Measurements from ENCODE around the gene SH3RF1. TPM values are rescaled to one million over a fixed set of nuclear protein-coding genes. Genes with fewer than 3 reads are reported as not detected.

Gene SH3RF1
- total and polyA plus RNA-seq, 8 donors: 3.4 to 47.8 (median 18.9) TPM

DNA sequence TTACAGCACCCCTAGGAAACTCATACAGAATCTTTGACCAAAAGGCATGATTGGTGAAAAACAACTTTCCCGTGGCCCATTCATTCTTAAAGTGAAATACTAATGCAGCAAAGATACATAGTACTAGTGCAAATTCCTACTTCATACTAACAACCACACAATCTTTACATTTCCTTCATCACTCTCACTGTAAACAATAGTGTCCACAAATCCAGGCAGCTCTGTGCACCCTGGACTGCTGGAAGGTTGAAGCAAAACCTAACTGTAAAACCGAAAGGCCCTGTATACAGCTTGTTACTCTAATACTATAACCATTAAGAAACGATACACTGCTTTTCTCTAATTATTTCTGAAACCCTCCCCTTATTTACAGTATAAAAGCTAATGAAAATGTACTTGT, 82.6 kb downstream of the SH3RF1 start:
- intact Hi-C loops (cut with DNase I; ENCODE audit: low total_unique reads): no loop called here
- 44 to 65% (median 60%) methylated on average over 3 of the region's 3 CpGs for WGBS, 5 donors
- no peaks in the 10 kb centered on the region for H3K27me3 ChIP-seq
- H3K27ac ChIP-seq: peak overlapping the region in 1 of 5 donors; percentile 48
- no peaks in the 10 kb centered on the region for H3K9me3 ChIP-seq
- no peak for TF ChIP-seq EP300 (IDR thresholded peaks at IDR 0.05)
- no peak for TF ChIP-seq POLR2A (IDR thresholded peaks at IDR 0.05)
- TF ChIP-seq, protein P1, sequence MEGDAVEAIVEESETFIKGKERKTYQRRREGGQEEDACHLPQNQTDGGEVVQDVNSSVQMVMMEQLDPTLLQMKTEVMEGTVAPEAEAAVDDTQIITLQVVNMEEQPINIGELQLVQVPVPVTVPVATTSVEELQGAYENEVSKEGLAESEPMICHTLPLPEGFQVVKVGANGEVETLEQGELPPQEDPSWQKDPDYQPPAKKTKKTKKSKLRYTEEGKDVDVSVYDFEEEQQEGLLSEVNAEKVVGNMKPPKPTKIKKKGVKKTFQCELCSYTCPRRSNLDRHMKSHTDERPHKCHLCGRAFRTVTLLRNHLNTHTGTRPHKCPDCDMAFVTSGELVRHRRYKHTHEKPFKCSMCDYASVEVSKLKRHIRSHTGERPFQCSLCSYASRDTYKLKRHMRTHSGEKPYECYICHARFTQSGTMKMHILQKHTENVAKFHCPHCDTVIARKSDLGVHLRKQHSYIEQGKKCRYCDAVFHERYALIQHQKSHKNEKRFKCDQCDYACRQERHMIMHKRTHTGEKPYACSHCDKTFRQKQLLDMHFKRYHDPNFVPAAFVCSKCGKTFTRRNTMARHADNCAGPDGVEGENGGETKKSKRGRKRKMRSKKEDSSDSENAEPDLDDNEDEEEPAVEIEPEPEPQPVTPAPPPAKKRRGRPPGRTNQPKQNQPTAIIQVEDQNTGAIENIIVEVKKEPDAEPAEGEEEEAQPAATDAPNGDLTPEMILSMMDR (IDR thresholded peaks at IDR 0.05): no peak
- no peak for TF ChIP-seq POLR2AphosphoS5 (IDR thresholded peaks at IDR 0.05)
- no peak overlapping the region for H3K4me3 ChIP-seq
- H3K4me1 ChIP-seq: peaks cover 18 to 70% (median 40%) of the 10 kb centered on the region in 4 donors
- H3K36me3 ChIP-seq: no peaks in the 10 kb centered on the region
- no peak for DNase-seq

DNA sequence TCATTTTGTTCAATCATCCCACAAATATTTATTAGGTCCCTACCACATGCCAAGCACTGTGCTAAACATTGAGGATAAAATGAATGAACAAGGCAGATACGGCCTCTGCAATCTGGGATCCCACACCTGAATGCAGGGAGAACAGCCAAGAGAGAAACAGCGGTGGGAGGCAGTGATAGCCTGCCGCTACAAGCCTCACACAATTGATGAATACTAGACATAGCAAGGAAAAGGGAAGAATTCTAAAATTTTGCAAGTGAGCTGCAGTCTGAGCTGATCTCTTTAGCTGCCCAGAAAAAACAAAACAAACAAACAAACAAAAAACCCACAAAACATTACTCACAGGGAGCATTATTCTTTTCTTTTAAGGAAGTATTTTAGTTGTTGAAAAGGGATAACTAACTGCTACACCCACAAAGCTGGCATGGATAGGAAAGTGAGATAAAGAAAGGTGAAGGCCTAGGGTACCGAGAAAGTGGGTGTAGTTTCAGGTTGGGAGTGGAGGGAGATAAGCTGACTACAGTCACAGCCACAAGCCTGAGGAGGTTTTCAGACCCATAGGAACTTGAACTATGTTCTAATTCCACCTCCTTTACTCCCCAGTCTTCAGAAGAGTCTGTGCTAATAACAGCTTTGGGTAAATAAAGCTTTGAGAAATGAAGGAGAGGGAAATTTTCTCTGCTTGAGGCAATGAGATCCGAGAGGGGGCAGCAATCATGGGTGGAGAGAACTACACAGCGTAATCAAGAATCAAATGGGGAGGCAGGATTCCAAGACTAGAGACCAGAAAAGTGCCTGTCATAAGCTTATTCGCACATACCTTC, 85.4 kb downstream of the SH3RF1 start:
- Histone ChIP-seq H3K27me3 (no peaks in the 10 kb centered on the region), H3K27ac (peak overlapping the region; percentile 59 to 90 (median 73)), H3K36me3 (no peaks in the 10 kb centered on the region), H3K4me1 (peaks cover 22 to 77% (median 52%) of the 10 kb centered on the region in 4 donors), H3K4me3 (no peak overlapping the region), H3K9me3 (no peaks in the 10 kb centered on the region)
- no peak for TF ChIP-seq EP300 (IDR thresholded peaks at IDR 0.05)
- TF ChIP-seq, protein P1 (IDR thresholded peaks at IDR 0.05): peak in 1 of 7 experiments; percentile 18
- peak in 2 of 3 donors; percentile 48 to 77 for TF ChIP-seq POLR2AphosphoS5 (IDR thresholded peaks at IDR 0.05)
- WGBS, 5 donors: 31 to 58% (median 42%) methylated on average over 7 of the region's 7 CpGs
- peak in 1 of 2 donors; percentile 77 for DNase-seq
- intact Hi-C loops (cut with DNase I; ENCODE audit: low total_unique reads): no loop called here

DNA sequence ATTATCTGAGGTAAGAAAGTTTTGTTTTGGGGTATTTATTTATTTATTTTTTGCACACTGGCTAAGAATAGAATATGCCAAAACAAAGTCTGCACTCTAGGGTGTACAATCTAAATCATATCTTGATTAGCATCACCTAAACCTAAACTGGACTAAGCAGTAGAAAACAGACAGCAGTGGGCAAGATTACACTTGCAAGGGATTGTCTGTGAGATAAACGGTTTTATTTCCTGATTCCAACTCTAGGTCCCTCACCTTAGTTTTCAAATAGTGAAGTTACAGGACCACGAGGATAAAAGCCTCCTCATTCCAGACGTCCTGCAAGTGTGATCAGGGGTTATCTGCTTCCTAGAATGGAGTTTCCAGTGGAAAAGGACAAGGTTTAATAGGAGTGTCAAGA, 86.1 kb downstream of the SH3RF1 start:
- H3K27ac ChIP-seq: peak overlapping the region in 4 of 5 donors; percentile 59 to 80 (median 70)
- H3K9me3 ChIP-seq: no peaks in the 10 kb centered on the region
- H3K27me3 ChIP-seq: no peaks in the 10 kb centered on the region
- peaks cover 24 to 77% (median 55%) of the 10 kb centered on the region in 4 donors for H3K4me1 ChIP-seq
- TF ChIP-seq POLR2AphosphoS5 (IDR thresholded peaks at IDR 0.05): no peak
- no peak for TF ChIP-seq EP300 (IDR thresholded peaks at IDR 0.05)
- no peak for TF ChIP-seq POLR2A (IDR thresholded peaks at IDR 0.05)
- TF ChIP-seq, protein P1 (IDR thresholded peaks at IDR 0.05): no peak
- H3K4me3 ChIP-seq: no peak overlapping the region
- WGBS, 5 donors: 12 to 37% (median 29%) methylated on average over 3 of the region's 3 CpGs
- no peaks in the 10 kb centered on the region for H3K36me3 ChIP-seq
- intact Hi-C loops (cut with DNase I; ENCODE audit: low total_unique reads): no loop called here
- no peak for DNase-seq

DNA sequence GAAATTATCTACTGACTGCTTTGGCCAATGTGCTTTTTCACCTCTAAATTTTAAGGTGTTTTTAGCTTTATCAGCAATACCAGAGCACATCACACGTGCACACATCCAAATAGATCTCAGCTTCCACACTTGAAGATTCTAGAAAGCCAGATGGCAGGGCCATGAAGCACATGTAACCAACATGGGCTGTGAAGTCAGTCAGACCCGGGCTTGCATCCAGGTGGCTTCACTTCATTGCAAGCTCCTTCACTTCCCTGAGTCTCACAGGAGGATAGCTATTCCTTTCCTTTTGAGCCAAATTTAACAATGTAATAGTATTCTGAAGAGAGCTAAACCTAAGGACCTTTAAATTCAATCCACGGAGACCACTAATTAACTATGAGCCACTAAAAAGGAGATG, 86.5 kb downstream of the SH3RF1 start:
- intact Hi-C loops (cut with DNase I; ENCODE audit: low total_unique reads): no loop called here
- Histone ChIP-seq H3K9me3 (no peaks in the 10 kb centered on the region), H3K36me3 (no peaks in the 10 kb centered on the region), H3K27me3 (no peaks in the 10 kb centered on the region), H3K4me3 (no peak overlapping the region), H3K27ac (peak overlapping the region in 3 of 5 donors; percentile 68 to 80 (median 73)), H3K4me1 (peaks cover 27 to 77% (median 53%) of the 10 kb centered on the region in 4 donors)
- DNase-seq: no peak
- WGBS, 5 donors: 47 to 74% (median 55%) methylated on average over 3 of the region's 3 CpGs
- TF ChIP-seq POLR2A (IDR thresholded peaks at IDR 0.05) (no peak), POLR2AphosphoS5 (IDR thresholded peaks at IDR 0.05) (no peak), EP300 (IDR thresholded peaks at IDR 0.05) (no peak)
- TF ChIP-seq, protein P1 (IDR thresholded peaks at IDR 0.05): no peak
